Cardiac fibroblast (primary cell): ENCODE measurements around the gene EPHB1.
A peak's percentile ranks its signal among the peaks of the same experiment; 100 is the strongest.

Experiments used
- DNase-seq, 2 donors: peaks; one replicate each; pipeline versions ENCODE4 v3.0.0 to v3.0.0-alpha.2; 2010; ENCODE audit warnings: low read depth in 2 of 2
- H3K4me3 ChIP-seq, 2 donors: replicated peaks in 1 of 2; 1 replicate in 1 of 2; 2 replicates in 1 of 2; pipeline ENCODE4 v1.5.1; 2011; ENCODE audit warnings: low read depth in 2 of 2, low read length in 2 of 2, mild to moderate bottlenecking in 2 of 2, moderate library complexity in 1 of 2
- TF ChIP-seq, protein P1 (sequence below): IDR thresholded peaks from one replicate; pipeline ENCODE4 v1.5.1; 2011; ENCODE audit warnings: low read depth, mild to moderate bottlenecking, low read length, inconsistent platforms

EPHB1 gene

DNA sequence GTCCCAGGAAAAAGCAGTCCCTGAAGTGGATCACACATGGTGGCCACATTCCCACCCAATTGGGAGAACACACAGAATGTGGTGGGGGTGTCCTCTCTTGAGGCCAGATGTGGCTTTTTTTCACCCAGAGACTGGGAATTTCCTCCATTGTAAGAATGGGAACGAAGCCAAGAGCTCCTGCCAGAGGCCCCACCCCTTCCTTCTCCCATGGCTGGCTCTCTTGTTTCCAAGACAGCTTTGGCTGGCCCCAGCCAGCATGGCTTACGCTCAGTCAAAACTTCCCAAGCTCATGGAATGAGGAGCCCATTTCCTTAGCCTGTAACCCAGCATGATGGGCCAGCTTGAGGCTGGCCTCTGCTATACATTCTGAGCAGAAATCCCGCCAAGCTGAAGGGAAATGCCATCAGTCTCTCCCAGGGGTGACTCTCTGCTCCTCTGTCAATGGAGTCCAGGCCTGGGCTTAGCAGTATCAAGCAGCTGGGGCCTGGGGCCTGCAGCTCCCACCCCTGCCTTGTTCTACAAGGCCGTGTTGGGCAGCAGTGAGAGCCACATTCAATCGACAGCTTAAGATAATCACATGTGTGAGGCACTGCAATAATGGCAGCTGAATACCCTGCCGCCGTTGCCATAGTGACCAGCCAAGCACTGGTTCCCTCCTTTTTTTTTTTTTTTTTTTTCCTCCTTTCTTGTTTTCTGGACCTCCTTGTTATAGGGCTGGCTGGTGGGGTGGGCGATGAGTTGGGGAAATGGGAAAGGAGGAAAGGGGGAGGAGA lies 142.4 kb downstream of the EPHB1 start:
- peak in 1 of 2 donors; percentile 2 for DNase-seq
- TF ChIP-seq, protein P1, sequence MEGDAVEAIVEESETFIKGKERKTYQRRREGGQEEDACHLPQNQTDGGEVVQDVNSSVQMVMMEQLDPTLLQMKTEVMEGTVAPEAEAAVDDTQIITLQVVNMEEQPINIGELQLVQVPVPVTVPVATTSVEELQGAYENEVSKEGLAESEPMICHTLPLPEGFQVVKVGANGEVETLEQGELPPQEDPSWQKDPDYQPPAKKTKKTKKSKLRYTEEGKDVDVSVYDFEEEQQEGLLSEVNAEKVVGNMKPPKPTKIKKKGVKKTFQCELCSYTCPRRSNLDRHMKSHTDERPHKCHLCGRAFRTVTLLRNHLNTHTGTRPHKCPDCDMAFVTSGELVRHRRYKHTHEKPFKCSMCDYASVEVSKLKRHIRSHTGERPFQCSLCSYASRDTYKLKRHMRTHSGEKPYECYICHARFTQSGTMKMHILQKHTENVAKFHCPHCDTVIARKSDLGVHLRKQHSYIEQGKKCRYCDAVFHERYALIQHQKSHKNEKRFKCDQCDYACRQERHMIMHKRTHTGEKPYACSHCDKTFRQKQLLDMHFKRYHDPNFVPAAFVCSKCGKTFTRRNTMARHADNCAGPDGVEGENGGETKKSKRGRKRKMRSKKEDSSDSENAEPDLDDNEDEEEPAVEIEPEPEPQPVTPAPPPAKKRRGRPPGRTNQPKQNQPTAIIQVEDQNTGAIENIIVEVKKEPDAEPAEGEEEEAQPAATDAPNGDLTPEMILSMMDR, result no peak
- H3K4me3 ChIP-seq, result no peak overlapping the region

DNA sequence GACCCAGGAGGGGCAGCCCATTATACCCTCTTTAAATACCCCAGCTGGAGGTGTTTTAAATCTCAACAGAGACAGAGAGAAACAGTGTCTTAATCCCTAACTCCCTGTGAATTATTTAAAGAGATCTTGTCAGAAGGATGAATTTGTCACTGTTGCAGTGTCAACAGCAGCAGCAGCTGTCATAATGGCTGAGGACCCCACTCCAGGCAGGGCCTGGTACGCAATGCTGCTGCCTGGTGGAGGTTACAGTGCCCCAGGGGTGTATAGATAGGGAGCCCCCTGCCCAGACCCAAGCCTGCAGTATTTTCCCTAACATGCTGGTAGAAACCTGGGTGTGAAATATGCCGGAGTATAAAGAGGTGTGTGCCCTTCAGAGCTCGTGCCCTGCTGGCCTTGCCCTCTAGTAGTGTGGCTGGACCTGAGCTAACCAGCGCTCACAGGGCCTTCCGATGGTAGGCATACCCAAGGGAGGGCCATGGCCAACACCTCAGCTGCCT lies 143.0 kb downstream of the EPHB1 start:
- DNase-seq, result no peak
- H3K4me3 ChIP-seq, result no peak overlapping the region
- TF ChIP-seq, protein P1, result no peak

DNA sequence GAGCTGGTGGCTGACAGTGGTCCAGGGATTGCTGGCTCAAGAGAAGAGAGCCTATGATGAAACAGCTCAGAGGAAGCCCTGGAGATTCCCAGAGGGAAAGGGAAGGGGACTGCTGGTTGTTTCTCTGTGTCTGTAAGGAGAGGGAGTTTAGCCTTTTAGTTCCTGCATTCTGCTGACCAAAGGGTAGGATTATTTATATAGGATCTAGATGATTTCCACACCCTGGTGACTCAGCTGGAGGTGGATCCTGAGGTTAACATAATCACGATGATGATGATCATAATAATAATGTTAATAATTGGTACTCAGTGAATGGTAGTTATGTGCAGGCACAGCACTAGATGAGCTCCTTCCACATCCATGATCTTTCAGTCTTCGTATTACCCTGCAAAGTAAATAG lies 144.9 kb downstream of the EPHB1 start:
- no peak for DNase-seq
- H3K4me3 ChIP-seq, result no peak overlapping the region
- TF ChIP-seq, protein P1, result no peak

DNA sequence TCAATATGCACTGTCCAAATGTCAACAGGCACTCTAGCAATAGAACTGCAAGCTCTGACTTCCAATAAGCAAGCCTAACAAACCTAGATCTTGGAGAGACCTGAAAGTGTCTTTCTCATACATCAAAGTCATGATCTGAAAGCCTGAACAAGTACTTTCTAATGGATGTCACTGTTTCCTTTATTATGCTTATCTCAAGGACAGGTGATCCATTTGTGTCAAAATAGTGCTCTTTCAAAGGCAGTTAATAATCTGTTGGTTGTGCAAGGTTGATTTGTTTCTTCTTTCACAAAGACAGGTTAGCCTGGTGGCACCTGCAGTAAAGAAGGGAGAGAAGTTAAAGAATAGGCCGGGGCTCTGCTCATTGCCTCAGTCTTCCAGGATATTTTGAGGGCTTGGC lies 146.8 kb downstream of the EPHB1 start:
- DNase-seq, result no peak
- no peak overlapping the region for H3K4me3 ChIP-seq
- TF ChIP-seq, protein P1, result no peak

DNA sequence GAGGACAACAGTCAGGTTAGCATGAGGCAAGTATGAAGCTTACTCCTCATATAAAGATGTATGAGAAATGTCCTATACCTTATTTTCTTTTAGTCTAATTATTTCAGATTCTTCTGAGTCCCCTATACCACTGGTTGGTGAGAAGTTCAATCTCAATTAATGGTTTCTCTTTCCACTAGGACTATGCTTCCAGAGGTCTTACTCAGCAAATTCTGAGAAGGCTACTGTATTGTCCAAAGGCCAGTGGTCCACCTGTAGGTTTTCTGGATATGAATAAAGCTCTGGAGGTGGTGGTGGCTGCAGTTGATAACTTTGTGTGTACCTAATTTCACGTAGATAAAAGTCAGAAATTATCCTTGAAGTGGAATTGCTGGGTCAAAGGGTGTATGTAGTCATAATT lies 149.4 kb downstream of the EPHB1 start:
- TF ChIP-seq, protein P1, result no peak
- H3K4me3 ChIP-seq, result no peak overlapping the region
- no peak for DNase-seq

DNA sequence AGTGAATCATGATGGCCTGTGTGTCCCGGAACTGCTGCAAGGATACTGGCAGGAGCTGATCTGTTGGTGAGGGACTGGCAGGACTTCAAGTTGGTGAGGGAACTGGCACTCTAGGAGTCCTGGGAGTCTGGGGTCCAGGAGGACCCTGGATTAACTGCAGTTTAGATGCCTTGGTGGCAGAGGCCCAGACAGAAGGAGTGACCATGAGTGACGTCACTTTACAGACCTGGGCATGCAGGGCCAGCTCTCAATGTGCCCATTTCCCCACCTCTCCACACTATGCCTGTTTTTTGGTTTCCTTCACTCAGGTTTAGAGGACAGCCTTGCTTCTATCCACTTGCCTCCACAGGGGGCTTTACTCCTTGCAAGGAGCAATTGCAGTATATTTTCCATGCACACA lies 154.1 kb downstream of the EPHB1 start:
- H3K4me3 ChIP-seq, result no peak overlapping the region
- TF ChIP-seq, protein P1, result no peak
- no peak for DNase-seq
